ENCODE data around the gene RTN4RL1. TPM values are rescaled to one million over a fixed set of nuclear protein-coding genes. Genes with fewer than 3 reads are reported as not detected.

Gene RTN4RL1
- total and polyA plus RNA-seq, 7 donors, result under 0.01 to 0.71 (median 0.48) TPM; not detected in 1

DNA sequence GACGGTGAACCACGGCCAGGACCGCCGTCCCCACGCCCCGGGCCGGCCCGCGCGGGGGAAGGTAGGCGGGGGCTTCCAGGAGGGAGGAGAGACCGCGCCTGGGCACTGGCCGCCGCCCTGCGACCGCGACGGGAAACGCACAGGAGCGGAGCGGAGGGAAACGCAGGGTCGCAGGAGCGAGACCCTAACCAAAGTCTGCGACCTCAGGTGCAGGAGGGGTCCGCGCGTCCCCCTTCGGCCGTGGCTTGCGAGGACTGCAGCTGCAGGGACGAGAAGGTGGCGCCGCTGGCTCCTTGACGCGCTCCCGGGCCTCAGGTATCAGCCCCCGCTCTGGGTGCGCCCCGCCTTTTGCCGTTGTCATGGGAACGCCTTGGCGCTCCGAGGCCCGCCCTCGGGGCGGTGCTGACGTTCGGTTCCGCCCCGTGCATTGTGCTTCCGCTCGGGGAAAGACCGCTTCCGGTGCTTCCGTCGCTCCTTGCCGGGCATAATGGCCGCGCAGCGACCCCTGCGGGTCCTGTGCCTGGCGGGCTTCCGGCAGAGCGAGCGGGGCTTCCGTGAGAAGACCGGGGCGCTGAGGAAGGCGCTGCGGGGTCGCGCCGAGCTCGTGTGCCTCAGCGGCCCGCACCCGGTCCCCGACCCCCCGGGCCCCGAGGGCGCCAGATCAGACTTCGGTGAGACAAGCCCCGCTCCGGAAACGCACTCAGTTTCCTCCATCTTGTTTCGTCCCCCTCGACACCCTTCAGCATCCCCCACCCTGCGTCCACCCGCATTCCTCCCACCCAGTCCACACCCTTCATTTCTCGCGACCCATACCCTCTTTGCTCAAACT, 16.6 kb upstream of the RTN4RL1 start, which contains the start of gene OVCA2:
Gene OVCA2 (plus strand): TSS at position 462 of the 829 bp plus-strand sequence. CDS start 26 bp downstream, at position 488.
- TF ChIP-seq POLR2A (IDR thresholded peaks at IDR 0.05) (peak in 1 of 2 donors; percentile 21), EP300 (IDR thresholded peaks at IDR 0.05) (no peak), POLR2AphosphoS5 (IDR thresholded peaks at IDR 0.05) (peak; percentile 73 to 91 (median 87))
- TF ChIP-seq, protein P1, sequence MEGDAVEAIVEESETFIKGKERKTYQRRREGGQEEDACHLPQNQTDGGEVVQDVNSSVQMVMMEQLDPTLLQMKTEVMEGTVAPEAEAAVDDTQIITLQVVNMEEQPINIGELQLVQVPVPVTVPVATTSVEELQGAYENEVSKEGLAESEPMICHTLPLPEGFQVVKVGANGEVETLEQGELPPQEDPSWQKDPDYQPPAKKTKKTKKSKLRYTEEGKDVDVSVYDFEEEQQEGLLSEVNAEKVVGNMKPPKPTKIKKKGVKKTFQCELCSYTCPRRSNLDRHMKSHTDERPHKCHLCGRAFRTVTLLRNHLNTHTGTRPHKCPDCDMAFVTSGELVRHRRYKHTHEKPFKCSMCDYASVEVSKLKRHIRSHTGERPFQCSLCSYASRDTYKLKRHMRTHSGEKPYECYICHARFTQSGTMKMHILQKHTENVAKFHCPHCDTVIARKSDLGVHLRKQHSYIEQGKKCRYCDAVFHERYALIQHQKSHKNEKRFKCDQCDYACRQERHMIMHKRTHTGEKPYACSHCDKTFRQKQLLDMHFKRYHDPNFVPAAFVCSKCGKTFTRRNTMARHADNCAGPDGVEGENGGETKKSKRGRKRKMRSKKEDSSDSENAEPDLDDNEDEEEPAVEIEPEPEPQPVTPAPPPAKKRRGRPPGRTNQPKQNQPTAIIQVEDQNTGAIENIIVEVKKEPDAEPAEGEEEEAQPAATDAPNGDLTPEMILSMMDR (IDR thresholded peaks at IDR 0.05), result peak in 3 of 4 experiments; percentile 16 to 42 (median 30)
- WGBS, 2 donors, result 1 to 3% methylated on average over 92 of the region's 93 CpGs
- H3K9me3 ChIP-seq, result no peaks in the 10 kb centered on the region
- H3K4me3 ChIP-seq, result peak within 1 kb of the TSS; percentile 60 to 79 (median 72)
- H3K36me3 ChIP-seq, result peaks cover 0 to 48% (median 15%) of the 10 kb centered on the region in 4 donors
- H3K27me3 ChIP-seq, result no peaks in the 10 kb centered on the region
- H3K27ac ChIP-seq, result peak within 1 kb of the TSS; percentile 82 to 94 (median 88)
- peaks cover 0 to 31% (median 30%) of the 10 kb centered on the region in 4 donors for H3K4me1 ChIP-seq
- intact Hi-C loops (cut with DNase I), result loop anchor here (5.0 kb wide), 2 partner anchors 134 to 324 kb away; no protein-coding TSS in a partner anchor
- peak; percentile 97 for DNase-seq

DNA sequence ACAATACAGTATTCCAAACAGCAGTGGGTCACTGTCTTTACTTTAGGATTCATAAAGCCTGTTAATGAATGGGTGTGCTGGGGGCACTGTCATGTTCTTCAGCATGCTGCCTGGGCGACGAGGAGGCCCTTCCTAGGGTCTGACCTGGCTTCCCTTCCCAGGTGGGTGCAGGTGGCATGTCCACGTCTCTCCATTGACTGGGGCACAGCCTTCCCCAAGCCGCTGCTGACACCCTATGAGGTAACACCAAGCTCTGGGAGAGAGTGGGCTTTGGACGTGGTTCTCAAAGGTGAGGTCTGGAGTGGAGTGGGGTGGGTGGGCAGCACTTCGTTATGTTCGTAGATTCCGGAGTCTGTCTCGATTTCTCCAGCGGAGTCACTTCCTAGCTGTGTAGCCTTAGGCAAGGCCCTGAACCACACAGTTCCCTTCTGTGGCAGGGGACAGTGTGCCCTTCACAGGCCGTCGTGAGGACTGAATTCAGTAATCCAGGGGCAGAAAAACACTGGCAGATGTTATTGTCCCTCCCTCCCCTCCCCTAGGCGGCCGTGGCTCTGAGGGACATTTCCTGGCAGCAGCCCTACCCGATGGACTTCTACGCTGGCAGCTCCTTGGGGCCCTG, 15.9 kb upstream of the RTN4RL1 start:
- DNase-seq, result peak; percentile 66
- Histone ChIP-seq H3K27ac (peak overlapping the region; percentile 82 to 94 (median 88)), H3K4me3 (peak overlapping the region; percentile 60 to 79 (median 72)), H3K4me1 (peaks cover 0 to 31% (median 30%) of the 10 kb centered on the region in 4 donors), H3K36me3 (peaks cover 0 to 55% (median 22%) of the 10 kb centered on the region in 4 donors), H3K9me3 (no peaks in the 10 kb centered on the region), H3K27me3 (no peaks in the 10 kb centered on the region)
- 59 to 61% methylated on average over 16 of the region's 16 CpGs for WGBS, 2 donors
- TF ChIP-seq POLR2AphosphoS5 (IDR thresholded peaks at IDR 0.05), result no peak
- TF ChIP-seq POLR2A (IDR thresholded peaks at IDR 0.05), result no peak
- TF ChIP-seq EP300 (IDR thresholded peaks at IDR 0.05), result no peak
- TF ChIP-seq, protein P1 (IDR thresholded peaks at IDR 0.05), result no peak
- intact Hi-C loops (cut with DNase I), result loop anchor here (5.0 kb wide), 2 partner anchors 134 to 324 kb away; no protein-coding TSS in a partner anchor

DNA sequence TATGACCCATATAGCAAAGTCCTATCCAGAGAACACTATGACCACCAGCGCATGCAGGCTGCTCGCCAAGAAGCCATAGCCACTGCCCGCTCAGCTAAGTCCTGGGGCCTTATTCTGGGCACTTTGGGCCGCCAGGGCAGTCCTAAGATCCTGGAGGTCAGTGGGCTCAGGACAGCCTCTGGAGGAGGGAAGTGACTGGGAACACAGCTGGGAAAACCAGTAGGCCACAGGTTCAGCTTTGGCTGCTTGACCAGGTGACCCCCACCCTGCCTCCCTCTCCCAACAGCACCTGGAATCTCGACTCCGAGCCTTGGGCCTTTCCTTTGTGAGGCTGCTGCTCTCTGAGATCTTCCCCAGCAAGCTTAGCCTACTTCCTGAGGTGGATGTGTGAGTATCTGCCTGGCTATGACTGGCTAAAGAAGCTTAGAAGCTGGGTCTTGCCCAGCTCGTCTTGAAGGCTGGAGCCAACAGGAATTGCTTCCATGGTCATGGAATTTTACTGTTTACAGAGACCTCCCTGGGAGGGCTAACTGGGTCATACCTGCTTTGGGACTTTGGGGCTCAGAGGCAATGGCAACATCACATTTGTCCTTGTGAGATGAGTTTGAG, 15.2 kb upstream of the RTN4RL1 start:
- Histone ChIP-seq H3K27ac (no peak overlapping the region), H3K4me1 (peaks cover 0 to 31% (median 30%) of the 10 kb centered on the region in 4 donors), H3K4me3 (no peak overlapping the region), H3K27me3 (no peaks in the 10 kb centered on the region), H3K36me3 (peaks cover 0 to 62% (median 25%) of the 10 kb centered on the region in 4 donors), H3K9me3 (no peaks in the 10 kb centered on the region)
- intact Hi-C loops (cut with DNase I), result loop anchor here (5.0 kb wide), 2 partner anchors 133 to 323 kb away; no protein-coding TSS in a partner anchor
- TF ChIP-seq EP300 (IDR thresholded peaks at IDR 0.05) (no peak), POLR2AphosphoS5 (IDR thresholded peaks at IDR 0.05) (no peak), POLR2A (IDR thresholded peaks at IDR 0.05) (no peak)
- TF ChIP-seq, protein P1 (IDR thresholded peaks at IDR 0.05), result no peak
- 84 to 94% methylated on average over 7 of the region's 7 CpGs for WGBS, 2 donors
- no peak for DNase-seq

DNA sequence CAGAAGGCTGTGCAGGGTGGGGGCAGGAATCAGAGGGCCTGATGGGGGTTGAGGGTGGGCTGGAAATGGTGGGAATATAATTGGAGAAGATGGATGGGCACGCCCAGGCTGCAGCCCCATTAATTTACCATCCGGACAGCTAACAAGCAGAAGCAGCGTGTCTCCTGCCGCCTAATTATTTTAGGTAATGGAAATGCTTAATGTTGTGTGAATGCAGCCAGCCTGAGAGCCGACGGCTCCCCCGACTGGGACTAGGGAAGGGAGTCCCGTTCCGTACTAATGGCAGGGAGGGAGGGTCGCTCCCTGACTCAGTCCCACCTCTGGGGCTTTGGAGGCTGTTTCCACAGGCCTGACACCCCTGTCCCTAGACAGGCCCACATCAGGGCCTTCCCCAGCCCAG, 12.0 kb upstream of the RTN4RL1 start:
- Histone ChIP-seq H3K27me3 (no peaks in the 10 kb centered on the region), H3K4me1 (peaks cover 0 to 17% (median 9%) of the 10 kb centered on the region in 4 donors), H3K9me3 (no peaks in the 10 kb centered on the region), H3K27ac (no peak overlapping the region), H3K36me3 (peaks cover 0 to 56% (median 26%) of the 10 kb centered on the region in 4 donors), H3K4me3 (no peak overlapping the region)
- WGBS, 2 donors, result 95 to 96% methylated on average over 10 of the region's 10 CpGs
- intact Hi-C loops (cut with DNase I), result no loop called here
- no peak for DNase-seq
- TF ChIP-seq POLR2AphosphoS5 (IDR thresholded peaks at IDR 0.05) (no peak), EP300 (IDR thresholded peaks at IDR 0.05) (no peak), POLR2A (IDR thresholded peaks at IDR 0.05) (no peak)
- TF ChIP-seq, protein P1 (IDR thresholded peaks at IDR 0.05), result no peak
